HG03354 (cell line): ENCODE results near the gene PNPLA7.
A peak's percentile ranks its signal among the peaks of the same experiment; 100 is the strongest.
"Not testable (repeated sequence)": the region's sequence is repeated elsewhere in the genome, so short reads cannot be mapped to it uniquely, and the experiment has no call there.

Experiments used
- ATAC-seq: cut with Tn5 transposase; IDR thresholded peaks from one replicate; pipeline ENCODE4 v1.9.1; 2021; ENCODE audit warnings: mild to moderate bottlenecking; ENCODE audit not compliant: unreplicated experiment, poor library complexity, severe bottlenecking

The PNPLA7 gene

DNA sequence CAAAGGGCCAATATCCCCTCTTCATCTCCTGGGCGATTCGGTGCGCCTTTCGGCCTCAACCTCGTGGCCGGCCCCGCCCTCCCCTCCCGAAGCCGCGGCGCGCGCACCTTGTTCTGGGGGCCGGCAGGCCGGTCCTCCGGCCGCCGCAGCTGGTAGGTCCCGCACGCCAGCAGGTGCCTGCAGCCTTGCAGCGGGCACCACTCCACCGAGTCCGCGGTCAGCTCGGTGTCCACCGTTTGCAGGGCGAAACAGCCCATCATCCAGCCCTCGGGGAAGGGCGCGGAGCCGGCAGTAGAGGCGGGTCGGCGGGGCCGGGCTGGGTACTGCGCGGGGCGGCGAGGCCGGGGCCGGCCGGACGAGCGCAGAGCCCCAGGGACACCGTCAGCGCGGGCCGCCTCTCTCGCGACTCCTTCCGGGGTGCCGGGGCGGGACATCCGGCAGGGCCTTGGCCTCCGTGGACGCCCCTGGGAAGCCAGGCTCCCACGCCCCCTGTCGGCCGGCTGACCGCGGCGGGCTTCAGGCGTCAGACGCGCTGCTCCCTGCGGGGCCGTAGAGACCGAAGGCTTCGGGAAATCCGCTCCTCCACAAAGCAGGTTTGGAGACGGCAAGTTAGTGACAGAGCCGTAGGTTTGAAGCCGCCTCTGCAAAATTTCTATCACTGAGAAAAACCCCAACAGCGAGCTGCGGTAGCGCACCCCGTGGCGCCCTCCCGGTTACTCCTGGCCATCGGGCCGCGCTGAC is 28.5 kb upstream of the PNPLA7 start, which contains the start of gene DPH7:
TSS of gene DPH7 (minus strand) at position 408 of the 741 bp plus-strand sequence. CDS start at position 260, 148 bp downstream.
- ATAC-seq: peak; percentile 92

DNA sequence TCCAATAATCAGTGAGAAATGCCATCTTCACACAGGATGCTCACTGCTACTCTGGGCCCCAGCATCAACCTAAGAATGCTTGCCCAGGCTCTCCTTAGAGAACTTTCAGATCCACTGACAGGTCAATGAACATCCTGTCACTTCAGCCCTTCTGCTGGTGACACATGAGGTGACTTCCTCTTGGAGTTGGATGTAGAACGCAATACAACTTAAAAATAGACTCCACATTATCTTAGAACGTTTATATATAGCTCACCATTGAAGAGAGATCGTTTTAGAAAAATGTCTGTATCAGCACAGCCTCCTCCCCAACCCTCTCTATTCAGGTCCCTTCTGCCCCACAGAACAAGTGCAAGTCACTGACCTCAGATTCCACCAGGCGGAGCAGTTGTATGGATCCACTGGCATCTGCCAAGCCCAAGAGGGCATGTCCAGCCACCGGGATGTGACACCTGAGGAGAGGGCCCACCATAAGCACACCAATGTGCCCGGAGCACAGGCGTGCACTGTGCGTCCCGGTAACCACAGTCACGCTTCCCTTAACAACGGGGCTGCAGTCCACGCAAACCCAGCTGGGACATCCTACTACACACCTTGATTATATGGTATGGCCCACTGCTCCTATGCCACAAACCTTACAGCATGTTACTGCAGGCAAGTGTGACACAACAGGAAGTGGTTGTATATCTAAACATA is 25.7 kb upstream of the PNPLA7 start:
- ATAC-seq: no peak

DNA sequence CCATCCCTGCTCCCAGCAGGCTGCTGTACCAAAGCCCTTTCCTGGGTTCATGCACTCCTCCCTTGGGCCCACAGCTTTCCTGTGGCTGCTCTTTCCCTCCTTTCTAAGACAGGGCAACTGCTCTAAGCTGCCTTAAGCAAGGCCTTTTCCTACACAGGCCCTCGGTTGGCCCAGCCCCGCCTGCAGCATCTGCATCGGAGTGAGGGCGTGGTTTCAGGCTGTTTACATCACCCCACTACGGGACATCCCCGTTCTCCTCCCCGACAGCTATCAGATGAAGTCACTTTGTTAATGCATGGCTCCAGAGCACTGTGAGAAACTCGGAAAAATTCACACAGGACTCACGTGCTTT is 25.1 kb upstream of the PNPLA7 start:
- no peak for ATAC-seq

DNA sequence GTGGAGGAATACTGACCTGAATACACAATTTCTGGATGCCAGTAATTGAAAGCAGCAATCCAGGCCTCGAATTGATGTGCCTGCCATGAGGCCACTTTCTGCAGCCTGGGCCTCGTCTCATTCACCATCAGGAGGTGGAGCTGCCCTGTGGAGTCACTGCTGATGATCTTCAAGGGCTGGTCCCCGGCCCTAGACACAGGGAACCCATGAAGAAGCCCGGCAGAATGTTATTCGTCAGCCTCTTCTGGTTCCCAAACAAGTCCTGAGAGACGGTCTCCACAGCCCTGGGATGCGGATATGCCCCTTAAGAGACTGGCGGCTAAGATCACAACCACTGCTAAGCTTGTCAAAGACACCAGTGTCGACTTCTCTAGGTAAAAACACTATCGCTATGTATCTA is 24.0 kb upstream of the PNPLA7 start:
- no peak for ATAC-seq

DNA sequence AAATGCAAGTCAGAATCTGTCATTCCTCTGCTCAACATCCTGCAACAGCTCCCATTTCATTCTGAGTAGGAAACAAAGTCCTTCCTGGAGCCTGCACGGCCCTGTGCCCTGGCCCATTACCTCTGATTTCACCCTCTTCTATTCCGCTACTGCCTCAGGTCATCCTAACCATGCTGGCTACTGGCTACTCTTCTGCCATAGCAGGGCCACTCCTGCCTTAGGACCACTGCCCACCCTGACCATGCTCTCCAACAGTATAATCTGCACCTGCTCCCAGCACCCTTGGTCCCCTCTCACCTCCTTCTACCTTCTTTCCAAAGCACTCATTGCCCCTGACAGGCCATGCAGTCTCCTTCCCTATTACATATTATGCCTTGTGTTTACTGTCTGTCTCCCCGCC is 20.4 kb upstream of the PNPLA7 start:
- no peak for ATAC-seq

DNA sequence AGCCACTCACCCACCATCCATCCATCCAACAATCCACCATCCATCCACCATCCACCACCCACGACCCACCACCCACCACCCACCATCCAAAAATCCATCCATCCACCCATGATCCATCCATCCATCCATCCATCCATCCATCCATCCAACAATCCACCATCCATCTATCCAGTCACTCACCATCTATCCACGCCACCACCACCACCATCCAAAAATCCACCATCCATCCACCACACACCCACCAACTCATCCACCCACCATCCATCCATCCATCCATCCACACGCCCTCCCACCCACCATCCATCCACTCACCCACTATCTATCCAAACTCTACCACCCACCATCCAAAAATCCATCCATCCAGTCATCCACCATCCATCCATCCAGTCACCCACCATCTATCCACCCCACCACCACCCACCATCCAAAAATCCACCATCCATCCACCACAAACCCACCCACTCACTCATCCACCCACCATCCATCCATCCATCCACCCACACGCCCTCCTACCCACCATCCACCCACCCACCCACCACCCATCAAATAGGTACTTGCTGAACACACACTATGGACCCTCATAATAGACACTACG is 19.5 kb upstream of the PNPLA7 start:
- ATAC-seq: no peak

DNA sequence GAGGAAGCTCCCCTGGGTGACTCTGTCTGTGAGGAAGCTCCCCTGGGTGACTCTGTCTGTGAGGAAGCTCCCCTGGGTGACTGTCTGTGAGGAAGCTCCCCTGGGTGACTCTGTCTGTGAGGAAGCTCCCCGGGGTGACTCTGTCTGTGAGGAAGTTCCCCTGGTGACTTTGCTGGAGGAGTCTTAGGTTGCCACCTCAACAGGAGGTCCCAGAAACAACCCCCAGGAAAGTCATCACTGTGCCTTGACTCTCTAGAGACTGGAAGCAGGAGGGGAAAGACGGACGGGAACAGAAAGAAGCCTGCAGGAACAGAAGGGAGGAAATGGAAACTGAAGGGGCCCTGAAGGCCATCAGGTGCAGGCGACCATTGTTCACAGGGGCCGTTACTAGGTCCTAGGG is 18.2 kb upstream of the PNPLA7 start:
- not testable (repeated sequence) for ATAC-seq

DNA sequence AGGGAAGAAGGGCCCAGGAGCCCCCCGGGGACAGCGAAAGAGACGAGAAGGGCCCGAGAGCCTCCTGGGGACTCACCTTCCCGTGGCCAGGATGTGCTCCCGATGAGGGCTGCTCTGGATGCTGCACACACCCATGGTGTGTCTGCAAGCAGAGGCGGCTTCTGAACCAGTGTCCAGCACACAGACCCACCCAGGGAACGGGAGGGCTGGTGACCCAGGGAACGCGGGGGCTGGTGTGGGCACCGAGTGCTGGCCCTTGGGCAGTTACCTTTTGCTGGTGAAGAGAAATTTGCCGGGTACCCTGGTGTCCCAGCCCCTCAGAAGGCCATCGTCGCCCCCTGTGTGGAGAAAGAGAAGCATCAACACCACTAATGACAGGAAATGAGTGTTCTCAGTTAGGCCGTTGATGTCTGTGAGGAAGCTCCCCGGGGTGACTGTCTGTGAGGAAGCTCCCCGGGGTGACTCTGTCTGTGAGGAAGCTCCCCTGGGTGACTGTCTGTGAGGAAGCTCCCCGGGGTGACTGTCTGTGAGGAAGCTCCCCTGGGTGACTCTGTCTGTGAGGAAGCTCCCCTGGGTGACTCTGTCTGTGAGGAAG is 14.7 kb upstream of the PNPLA7 start:
- no peak for ATAC-seq

DNA sequence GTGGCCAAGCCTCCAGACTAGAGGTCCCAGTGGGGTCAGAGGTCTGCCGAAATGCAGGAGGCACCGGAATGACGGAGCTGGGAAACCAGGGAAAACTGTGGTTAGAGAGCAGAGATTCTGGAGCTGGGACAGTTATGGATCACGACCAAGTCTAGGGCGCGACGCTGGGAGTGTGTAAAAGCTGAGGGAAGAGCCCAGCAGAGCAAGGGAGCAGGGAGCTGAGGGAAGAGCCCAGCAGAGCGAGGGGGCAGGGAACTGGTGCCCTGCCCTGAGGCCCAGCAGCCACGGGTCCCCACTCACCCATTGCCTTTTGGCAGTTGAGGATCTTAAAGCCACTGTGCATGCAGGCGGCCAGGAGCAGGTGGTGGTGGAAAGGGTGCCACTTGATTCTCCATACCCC is 13.9 kb upstream of the PNPLA7 start:
- ATAC-seq: no peak

DNA sequence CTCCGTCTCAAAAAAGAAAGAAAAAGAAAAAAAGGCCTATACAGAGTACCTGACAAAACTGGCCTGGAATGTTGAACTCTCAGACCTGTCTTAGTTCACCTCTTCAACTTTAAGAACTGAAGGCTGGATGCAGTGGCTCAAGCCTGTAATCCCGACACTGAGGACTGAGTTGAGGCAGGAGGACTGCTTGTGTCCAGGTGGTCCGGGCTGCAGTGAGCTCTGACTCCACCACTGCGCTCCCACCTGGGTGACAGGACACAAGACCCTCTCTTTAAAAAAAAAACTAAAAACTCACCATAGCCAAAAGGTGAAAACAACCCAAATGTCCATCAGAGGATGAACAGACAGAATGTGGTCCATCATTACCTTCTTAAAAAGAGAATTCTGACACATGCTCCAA is 7.9 kb upstream of the PNPLA7 start:
- ATAC-seq: no peak

DNA sequence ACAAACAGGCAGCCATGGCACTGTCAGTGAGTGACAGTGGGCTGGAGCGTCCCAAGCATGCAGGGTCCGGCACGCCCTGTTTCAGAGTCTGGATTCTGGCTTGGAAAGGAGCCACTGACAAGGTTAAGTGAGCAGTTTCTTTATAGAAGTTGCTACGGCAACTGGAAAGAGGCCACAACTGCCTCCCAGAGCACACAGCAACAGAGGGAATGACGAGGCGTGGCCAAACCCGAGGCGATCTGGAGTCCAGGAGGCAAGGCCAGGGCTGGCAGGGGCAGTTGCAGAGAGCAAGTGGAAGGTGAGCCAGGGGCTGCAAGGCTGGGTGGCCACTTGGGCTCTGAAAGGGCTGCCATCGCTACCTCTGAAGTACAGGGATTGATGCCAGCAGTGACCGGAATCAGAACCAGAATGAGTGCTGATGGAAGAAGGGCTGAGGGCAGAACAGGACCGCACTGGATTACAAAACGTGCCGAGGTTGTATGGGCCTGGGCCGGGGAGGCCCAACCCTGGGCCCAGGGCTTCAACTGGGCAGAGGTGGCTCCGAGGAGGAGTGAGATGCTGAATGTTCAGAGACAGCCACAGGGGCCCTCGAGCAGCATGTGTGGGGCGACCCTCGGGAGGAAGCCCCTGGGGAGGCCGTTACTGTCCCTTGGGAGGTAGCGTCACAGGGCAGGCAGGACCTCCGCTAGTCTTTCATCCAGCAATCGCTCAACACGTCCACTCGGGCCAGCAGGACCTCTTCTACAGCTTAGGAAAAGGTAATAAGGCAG is 6.1 kb upstream of the PNPLA7 start:
- no peak for ATAC-seq

DNA sequence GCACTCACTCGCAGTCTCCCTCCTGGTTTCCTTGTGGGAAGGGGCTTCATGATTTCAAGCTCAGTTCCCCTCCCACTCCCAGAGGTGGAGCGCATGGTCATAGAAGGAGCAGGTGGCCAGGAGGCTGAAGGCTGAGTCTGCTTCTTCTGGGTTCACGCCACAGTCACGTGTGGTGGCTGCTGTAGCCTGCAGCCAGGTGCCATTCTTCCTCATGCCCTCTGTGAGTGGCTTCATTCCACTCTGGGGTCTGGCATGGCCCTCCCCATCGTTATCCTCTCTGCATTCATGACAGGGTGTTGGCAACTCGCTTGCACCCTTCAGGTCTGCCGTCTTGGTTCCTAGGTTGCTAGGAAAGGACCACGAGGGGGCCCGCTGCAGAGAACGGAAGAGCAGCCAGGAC is 5.0 kb upstream of the PNPLA7 start:
- no peak for ATAC-seq

DNA sequence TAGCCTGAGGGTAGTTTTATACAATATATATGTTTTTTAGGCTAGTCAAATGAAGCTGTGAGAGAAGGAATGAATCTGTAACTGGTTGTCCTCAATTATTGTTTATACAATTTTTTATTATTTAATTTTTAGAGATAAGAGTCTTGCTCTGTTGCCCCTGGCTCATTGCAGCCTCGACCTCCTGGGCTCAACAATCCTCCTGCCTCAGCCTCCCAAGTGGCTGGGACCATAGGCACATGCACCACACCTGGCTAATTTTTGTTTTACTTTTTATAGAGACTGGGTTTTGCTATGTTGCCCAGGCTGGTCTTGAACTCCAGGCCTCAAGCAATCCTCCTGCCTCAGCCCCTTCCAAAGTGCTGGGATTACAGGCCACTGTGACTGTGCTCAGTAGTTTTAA is 4.1 kb upstream of the PNPLA7 start:
- ATAC-seq: no peak

DNA sequence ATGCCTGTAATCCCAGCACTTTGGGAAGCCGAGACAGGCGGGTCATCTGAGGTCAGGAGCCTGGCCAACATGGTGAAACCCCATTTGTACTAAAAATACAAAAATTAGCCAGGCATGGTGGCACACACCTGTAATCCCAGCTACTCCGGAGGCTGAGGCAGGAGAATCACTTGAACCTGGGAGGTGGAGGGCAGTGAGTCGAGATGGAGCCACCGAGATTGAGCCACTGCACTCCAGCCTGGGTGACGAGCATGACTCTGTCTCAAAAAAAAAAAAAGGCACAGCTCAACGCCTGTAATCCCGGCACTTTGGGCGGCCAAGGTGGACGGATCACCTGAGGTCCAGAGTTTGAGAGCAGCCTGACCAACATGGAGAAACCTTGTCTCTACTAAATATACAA is 3.5 kb upstream of the PNPLA7 start:
- not testable (repeated sequence) for ATAC-seq

DNA sequence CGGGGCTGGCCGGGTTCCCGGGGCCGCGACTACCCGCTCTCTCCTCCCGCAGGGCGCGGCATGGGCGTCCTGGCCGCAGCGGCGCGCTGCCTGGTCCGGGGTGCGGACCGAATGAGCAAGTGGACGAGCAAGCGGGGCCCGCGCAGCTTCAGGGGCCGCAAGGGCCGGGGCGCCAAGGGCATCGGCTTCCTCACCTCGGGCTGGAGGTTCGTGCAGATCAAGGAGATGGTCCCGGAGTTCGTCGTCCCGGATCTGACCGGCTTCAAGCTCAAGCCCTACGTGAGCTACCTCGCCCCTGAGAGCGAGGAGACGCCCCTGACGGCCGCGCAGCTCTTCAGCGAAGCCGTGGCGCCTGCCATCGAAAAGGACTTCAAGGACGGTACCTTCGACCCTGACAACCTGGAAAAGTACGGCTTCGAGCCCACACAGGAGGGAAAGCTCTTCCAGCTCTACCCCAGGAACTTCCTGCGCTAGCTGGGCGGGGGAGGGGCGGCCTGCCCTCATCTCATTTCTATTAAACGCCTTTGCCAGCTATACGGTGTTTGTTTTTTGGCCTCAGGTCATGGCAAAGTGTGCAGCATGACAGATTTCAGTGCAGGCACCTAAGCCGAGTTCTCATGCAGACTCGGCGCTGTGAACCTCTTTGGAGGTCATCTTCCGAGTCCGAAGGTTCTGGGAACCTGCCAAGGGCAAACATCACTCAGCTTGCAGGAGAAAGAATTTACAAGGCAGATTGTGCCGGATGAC is 2.0 kb upstream of the PNPLA7 start:
- peak; percentile 41 for ATAC-seq

DNA sequence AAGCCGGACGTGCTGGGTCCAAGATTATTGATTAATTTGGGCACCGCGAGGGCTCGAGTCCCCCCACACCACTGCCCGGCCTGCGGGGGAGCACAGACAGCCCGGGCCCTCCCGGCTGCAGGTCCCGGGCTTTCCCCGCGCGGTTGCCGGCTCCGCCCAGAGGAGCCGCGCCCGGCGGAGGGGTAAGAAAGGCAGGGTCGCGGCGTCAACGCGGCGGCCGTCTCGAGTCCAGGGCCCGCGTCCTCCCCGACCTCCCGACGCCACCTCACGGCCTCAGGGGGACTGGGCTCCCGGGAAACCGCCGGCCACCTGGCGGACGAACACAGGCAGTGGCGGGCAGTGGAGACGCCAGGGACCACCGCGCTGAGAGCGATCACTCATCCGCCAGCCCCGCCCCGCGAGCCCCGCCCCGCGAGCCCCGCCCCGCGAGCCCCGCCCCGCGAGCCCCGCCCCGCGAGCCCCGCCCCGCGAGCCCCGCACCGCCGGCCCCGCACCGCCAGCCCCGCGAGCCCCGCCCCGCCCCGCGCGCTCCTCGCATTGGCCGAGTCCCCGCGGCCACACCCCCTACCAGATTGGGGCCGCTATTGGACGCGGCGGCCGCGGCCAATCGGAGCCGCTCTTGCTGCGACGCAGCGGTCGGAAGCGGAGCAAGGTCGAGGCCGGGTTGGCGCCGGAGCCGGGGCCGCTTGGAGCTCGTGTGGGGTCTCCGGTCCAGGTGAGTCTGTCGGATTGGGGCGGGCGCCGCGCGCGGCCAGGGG is 1.2 kb upstream of the PNPLA7 start, which contains the start of gene MRPL41:
TSS of gene MRPL41 (plus strand) at position 616 of the 758 bp plus-strand sequence. CDS start 203 bp downstream, outside the sequence.
- ATAC-seq: peak; percentile 81

DNA sequence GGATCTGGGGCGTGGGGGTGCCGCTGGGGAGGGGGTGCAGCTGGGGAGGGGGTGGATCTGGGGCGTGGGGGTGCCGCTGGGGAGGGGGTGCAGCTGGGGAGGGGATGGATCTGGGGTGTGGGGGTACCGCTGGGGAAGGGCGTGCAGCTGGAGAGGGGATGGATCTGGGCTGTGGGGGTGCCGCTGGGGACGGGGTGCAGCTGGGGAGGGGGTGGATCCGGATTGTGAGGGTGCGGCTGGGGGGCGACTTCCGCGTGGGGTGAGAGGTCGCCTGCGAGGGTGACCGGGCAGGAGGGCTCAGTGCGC is 709 bp upstream of the PNPLA7 start:
- not testable (repeated sequence) for ATAC-seq

DNA sequence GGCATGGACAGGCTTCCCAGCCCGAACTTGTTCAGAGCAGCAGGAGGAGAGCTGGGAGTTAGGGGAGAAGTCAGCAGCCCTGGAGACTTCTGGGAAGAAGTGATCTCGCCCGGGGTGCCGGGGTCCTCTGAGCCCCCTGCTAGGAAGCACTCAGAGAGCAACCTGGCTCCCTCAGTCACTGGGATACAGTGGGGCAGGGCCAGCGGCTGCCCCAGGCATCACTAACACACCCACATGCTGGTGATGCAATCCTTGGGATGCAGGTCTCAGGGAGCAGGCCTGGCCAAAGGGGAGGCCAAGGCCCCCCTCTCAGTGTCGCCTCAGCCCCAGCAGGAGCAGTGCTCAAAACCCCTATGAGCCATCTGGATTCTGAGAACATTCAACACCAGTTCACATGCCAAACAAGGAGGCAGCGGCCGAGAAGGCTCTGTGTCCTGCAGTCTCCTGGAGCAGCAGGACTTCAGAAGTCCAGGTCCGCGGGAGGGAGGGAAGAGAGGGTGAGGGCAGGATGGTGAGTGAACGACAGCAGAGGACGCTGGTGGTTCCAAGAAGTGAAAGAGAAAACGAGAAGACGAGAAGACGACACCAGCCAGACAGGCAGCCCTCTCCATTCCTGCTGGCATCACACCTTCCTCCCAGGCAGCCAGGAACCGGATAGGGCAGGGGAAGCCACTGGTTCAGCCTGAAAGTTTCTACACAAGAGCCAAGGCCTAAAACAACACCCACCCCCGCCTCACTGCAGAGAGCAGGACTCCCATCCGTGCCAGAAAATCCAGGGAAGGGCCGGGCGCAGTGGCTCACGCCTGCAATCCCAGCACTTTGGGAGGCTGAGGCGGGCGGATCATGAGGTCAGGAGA is 2.3 kb downstream of the PNPLA7 start:
- ATAC-seq: no peak
